C4-2B (cell line): ENCODE measurements around the gene WBP2.
"Not testable (repeated sequence)": the region's sequence is repeated elsewhere in the genome, so short reads cannot be mapped to it uniquely, and the experiment has no call there.

Experiments used
- H3K27ac ChIP-seq: fragments of 450-650 bp; 2 replicates; pipeline ENCODE4 v1.5.1; 2017
- ZFX ChIP-seq: fragments of 450-650 bp; IDR thresholded peaks from 2 replicates; pipeline ENCODE4 v1.6.1; 2017
- TF ChIP-seq, protein P1 (sequence below): fragments of 450-650 bp; conservative IDR thresholded peaks from 2 replicates; pipeline ENCODE4 v1.5.1; 2017; ENCODE audit warnings: mild to moderate bottlenecking

WBP2 gene

DNA sequence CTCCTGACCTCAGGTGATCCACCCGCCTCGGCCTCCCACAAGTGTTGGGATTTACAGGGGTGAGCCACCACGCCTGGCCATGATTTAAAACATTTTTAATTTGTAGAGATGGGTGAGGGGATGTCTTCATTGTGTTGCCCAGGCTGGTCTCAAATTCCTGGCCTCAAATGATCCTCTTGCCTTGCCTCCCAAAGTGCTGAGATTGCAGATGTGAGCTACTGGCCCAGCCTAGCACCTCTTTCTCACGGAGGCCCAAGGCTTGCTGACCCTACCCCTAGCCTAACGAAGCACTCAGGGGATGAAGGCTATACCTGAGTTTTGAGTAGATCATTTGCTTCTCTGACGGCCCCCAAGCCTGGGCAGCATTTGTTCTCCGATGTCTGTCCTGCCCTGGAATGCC is 44.0 kb downstream of the WBP2 start:
- TF ChIP-seq, protein P1, sequence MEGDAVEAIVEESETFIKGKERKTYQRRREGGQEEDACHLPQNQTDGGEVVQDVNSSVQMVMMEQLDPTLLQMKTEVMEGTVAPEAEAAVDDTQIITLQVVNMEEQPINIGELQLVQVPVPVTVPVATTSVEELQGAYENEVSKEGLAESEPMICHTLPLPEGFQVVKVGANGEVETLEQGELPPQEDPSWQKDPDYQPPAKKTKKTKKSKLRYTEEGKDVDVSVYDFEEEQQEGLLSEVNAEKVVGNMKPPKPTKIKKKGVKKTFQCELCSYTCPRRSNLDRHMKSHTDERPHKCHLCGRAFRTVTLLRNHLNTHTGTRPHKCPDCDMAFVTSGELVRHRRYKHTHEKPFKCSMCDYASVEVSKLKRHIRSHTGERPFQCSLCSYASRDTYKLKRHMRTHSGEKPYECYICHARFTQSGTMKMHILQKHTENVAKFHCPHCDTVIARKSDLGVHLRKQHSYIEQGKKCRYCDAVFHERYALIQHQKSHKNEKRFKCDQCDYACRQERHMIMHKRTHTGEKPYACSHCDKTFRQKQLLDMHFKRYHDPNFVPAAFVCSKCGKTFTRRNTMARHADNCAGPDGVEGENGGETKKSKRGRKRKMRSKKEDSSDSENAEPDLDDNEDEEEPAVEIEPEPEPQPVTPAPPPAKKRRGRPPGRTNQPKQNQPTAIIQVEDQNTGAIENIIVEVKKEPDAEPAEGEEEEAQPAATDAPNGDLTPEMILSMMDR: no peak
- no peak for TF ChIP-seq ZFX
- no peak overlapping the region for H3K27ac ChIP-seq

DNA sequence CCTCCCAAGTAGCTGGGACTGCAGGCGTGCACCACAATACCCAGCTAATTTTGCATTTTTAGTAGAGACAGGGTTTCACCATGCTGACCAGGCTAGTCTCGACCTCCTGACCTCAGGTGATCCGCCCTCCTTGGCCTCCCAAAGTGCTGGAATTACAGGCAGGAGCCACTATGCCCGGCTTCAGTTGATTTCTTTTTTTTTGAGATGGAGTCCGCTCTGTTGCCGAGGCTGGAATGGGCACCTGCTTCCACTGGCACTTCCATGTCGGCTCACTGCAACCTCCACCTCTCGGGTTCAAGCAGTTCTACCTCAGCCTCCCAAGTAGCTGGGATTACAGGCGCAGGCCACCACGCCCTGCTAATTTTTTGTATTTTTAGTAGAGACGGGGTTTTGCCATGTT is 44.4 kb downstream of the WBP2 start:
- not testable (repeated sequence) for H3K27ac ChIP-seq

DNA sequence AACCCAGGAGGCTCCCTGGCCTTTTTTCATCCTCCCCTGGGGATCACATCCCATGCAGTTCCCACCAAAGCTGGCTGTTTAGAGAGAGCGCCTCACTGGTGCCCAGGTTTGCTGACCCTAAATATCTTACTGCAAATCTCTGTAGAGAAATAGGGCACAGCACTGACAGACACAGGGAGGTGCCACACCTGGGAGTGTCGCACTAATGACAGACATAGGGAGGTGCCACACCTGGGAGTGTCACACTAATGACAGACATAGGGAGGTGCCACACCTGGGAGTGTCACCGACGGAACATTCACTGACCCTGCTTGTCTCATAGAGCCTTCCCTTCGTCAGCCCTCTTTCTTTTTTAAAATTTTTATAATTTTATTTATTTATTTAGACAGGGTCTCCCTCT is 44.9 kb downstream of the WBP2 start:
- no peak overlapping the region for H3K27ac ChIP-seq
- TF ChIP-seq, protein P1: no peak
- no peak for TF ChIP-seq ZFX

DNA sequence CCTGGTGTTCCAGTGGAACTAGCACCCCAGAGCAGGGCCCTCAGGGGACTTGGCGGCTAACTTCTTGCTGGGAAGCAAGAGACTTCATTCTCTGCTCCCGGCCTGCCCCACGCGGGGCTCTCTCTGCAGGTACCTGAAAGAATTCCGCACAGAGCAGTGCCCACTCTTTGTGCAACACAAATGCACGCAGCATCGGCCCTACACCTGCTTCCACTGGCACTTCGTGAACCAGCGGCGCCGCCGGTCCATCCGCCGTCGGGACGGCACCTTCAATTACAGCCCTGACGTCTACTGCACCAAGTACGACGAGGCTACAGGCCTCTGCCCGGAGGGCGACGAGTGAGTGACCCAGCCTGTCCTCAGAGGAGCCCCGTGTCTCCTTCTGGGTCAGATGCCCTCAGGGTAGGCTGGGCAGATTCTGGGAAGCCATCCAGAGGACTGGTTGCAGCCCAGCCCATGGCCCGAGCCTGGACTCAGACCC is 45.5 kb downstream of the WBP2 start:
- no peak overlapping the region for H3K27ac ChIP-seq
- TF ChIP-seq ZFX: no peak
- TF ChIP-seq, protein P1: no peak

DNA sequence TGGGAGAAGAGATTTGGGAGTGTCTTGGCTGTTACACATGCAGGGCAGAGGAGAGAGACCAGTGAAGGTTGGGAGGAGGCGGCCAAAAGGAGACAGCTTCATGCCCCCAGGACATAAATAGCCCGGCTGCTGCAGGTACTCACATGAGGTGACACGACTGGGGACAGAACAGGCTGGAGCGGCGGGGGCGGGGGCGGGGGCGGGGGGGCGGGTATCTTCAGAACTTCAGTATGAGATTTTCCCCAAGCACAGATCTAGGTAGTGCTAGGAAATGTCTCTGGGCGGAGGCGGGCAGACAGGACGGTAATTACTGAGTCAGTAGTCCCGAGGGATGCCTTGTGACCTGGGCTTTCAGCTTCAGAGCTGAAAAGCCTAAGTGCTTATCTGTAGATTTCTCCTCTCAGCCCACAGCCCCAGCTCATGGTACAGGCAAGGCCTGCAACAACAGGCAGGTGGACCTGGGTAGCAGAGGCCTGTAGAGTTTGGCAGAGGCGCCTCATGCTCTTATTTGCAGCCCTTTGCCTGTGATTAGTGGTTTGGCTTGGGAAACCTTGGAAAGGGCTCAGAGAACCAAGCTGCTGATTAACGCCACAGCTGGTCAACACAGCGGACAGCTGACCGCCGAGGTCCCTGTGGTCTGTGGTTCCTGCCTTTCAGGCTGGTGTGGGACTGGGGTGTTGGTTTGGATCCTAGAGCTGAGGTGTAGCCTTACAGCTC is 46.1 kb downstream of the WBP2 start:
- H3K27ac ChIP-seq: no peak overlapping the region

DNA sequence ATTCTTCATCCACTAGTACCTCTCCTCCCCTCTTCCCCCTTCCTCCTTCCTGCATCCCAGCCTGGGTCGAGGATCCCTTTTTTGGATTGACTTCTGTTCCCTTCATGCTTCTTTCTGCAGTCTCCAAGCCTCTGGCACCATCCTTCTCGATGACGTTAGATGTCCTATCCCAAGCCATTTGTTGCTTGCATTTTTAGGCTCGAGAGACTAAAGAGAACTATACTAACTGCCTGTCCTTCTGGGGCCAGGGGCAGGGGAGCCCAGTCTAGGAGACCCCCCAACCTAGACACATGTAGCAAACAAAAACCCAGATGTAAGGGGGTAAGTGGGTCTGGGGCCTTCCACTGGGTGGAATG is 46.6 kb downstream of the WBP2 start:
- H3K27ac ChIP-seq: no peak overlapping the region
- TF ChIP-seq, protein P1: no peak
- TF ChIP-seq ZFX: no peak

More for the DNA sequence above, 46.1 kb downstream of the WBP2 start:
- TF ChIP-seq ZFX: no peak
- TF ChIP-seq, protein P1: no peak

DNA sequence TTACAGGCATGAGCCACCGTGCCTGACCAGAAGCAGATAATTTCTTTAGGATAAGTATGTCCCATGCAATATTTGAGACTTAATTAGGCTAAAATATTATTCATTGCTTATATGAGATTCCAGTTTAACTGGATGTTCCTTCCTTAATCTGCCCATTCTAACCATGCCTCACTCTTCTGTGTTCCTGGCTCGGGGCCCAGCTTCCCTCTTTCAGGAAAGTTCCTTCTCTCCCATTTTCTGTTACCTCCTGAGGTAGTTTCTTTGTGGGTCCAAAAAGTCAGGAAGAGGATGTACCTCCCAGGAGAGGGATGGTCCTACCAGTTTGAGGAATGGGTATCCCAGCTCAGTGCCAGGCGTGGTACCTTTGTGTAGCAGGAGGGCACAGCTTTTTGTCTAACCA is 47.3 kb downstream of the WBP2 start:
- TF ChIP-seq, protein P1: no peak
- TF ChIP-seq ZFX: no peak
- H3K27ac ChIP-seq: peak overlapping the region; percentile 12; the same call in 1 of the 2 replicates

DNA sequence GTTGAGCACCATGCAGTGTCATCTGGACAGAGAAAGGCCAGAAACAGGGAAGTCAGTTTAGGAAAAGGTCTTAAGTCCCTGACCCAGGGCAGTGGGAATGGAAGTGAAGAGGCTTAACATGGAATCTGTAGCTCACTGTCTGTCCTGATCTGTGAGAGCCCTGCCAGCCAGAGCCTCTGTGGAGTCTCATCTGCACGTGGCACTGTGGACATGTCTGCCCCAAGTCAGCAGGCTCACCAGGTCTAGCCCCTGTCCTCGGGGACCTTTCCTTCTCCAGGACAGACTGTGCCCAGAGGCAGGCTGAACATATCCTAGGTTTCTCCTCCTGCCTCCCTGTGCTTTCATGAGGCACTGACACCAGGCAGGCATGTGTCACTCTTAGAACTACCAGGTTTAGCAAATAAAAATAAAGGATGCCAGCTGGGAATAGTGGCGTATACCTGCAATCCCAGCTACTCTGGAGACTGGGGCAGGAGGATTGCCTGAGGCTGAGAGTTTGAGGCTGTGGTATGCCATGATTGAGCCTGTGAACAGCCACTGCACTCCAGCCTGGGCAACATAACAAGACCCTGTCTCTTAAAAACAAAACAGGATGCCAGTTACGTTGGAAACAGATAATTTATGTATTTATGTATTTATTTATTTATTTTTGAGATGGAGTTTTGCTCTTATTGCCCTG is 48.2 kb downstream of the WBP2 start:
- TF ChIP-seq, protein P1: no peak
- no peak for TF ChIP-seq ZFX
- no peak overlapping the region for H3K27ac ChIP-seq
